Thyroid gland (tissue), 4 donors: ENCODE measurements around the gene LSM7.

Source experiments
- CTCF ChIP-seq, 6 experiments: fragments of 200-600 bp in 3 of 6; fragments of 450-650 bp in 3 of 6; sonication (generic) in 3 of 6; IDR thresholded peaks; one replicate each; pipeline ENCODE4 v1.5.1; 2016 to 2019; ENCODE audit warnings: antibody characterized with exemption in 6 of 6, mild to moderate bottlenecking in 2 of 6, inconsistent platforms in 1 of 6, moderate library complexity in 1 of 6
- POLR2A ChIP-seq, 2 donors: fragments of 450-650 bp; IDR thresholded peaks; one replicate each; pipeline ENCODE4 v1.6.1; 2017; ENCODE audit warnings: antibody characterized with exemption in 2 of 2, mild to moderate bottlenecking in 2 of 2, moderate library complexity in 1 of 2

- TF ChIP-seq POLR2A (IDR thresholded peaks at IDR 0.05), result no peak
- no peak for TF ChIP-seq CTCF (IDR thresholded peaks at IDR 0.05)
These were observed 47.6 kb downstream of the LSM7 start for GRCh38 chr19:2280633-2281264.
